Tibial nerve (tissue), 4 donors: ENCODE data around the gene SUGCT.

ENCODE experiments used
- CTCF ChIP-seq, 5 experiments: fragments of 200-600 bp in 3 of 5; fragments of 450-650 bp in 2 of 5; sonication (generic) in 3 of 5; IDR thresholded peaks; one replicate each; pipeline ENCODE4 v1.5.1; 2016 to 2019; ENCODE audit warnings: antibody characterized with exemption in 5 of 5, mild to moderate bottlenecking in 3 of 5, moderate library complexity in 2 of 5
- EP300 ChIP-seq, 2 donors: sonication (generic); formaldehyde crosslinking; IDR thresholded peaks; one replicate each; pipeline ENCODE4 v1.6.1; 2017; ENCODE audit warnings: antibody characterized with exemption in 2 of 2, mild to moderate bottlenecking in 1 of 2

- TF ChIP-seq CTCF (IDR thresholded peaks at IDR 0.05), result no peak
- no peak for TF ChIP-seq EP300 (IDR thresholded peaks at IDR 0.05)
These were observed 643.0 kb downstream of the SUGCT start for GRCh38 chr7:40777730-40778312.
